ENCODE data around the gene SCLY.

Gene SCLY

GRCh38 chr2:238025741-238026360, 35.0 kb upstream of the SCLY start:
- Histone ChIP-seq H3F3A (ENCODE audit: low read depth) (no peaks in the 10 kb centered on the region), H3K36me3 (ENCODE audit: insufficient read depth, low read length) (peaks cover 42% of the 10 kb centered on the region; the same call in 1 of the 2 replicates), H3K9me3 (ENCODE audit: insufficient read depth, low read depth, low read length) (no peaks in the 10 kb centered on the region), H3K9me2 (replicated peaks; ENCODE audit: low read depth, low read length) (no peaks in the 10 kb centered on the region), H3K4me2 (ENCODE audit: low read depth, low read length, poor library complexity, severe bottlenecking) (no peak overlapping the region), H3K79me2 (ENCODE audit: insufficient read depth, low read length) (peaks cover 12% of the 10 kb centered on the region), H3K9ac (ENCODE audit: low read depth, low read length, poor library complexity, severe bottlenecking) (no peak overlapping the region), H3K4me3 (ENCODE audit: low read length, poor library complexity, severe bottlenecking) (no peak overlapping the region), H2AFZ (ENCODE audit: low read length) (no peak overlapping the region), H3K27me3 (ENCODE audit: insufficient read depth, low read length, poor library complexity, severe bottlenecking) (no peaks in the 10 kb centered on the region), H4K20me1 (ENCODE audit: insufficient read depth, low read length, poor library complexity, severe bottlenecking) (no peaks in the 10 kb centered on the region), H3K4me1 (ENCODE audit: insufficient read depth, low read length, poor library complexity, severe bottlenecking) (no peaks in the 10 kb centered on the region)
- TF ChIP-seq EZH2phosphoT487 (IDR thresholded peaks at IDR 0.05; ENCODE audit: borderline replicate concordance), result no peak
- TF ChIP-seq CTCF (conservative IDR thresholded peaks at IDR 0.05; ENCODE audit: low read length), result no peak

GRCh38 chr2:238027058-238027457, 33.7 kb upstream of the SCLY start:
- H4K20me1 ChIP-seq (ENCODE audit: insufficient read depth, low read length, poor library complexity, severe bottlenecking), result no peaks in the 10 kb centered on the region
- H3K79me2 ChIP-seq (ENCODE audit: insufficient read depth, low read length), result peaks cover 9% of the 10 kb centered on the region
- no peaks in the 10 kb centered on the region for H3K9me3 ChIP-seq (ENCODE audit: insufficient read depth, low read depth, low read length)
- H3F3A ChIP-seq (ENCODE audit: low read depth), result no peaks in the 10 kb centered on the region
- H3K36me3 ChIP-seq (ENCODE audit: insufficient read depth, low read length), result peaks cover 45% of the 10 kb centered on the region; the same call in 1 of the 2 replicates
- H2AFZ ChIP-seq (ENCODE audit: low read length), result no peak overlapping the region
- no peaks in the 10 kb centered on the region for H3K27me3 ChIP-seq (ENCODE audit: insufficient read depth, low read length, poor library complexity, severe bottlenecking)
- no peaks in the 10 kb centered on the region for H3K9me2 ChIP-seq (replicated peaks; ENCODE audit: low read depth, low read length)
- H3K9ac ChIP-seq (ENCODE audit: low read depth, low read length, poor library complexity, severe bottlenecking), result no peak overlapping the region
- H3K4me2 ChIP-seq (ENCODE audit: low read depth, low read length, poor library complexity, severe bottlenecking), result no peak overlapping the region
- H3K4me1 ChIP-seq (ENCODE audit: insufficient read depth, low read length, poor library complexity, severe bottlenecking), result no peaks in the 10 kb centered on the region
- no peak overlapping the region for H3K4me3 ChIP-seq (ENCODE audit: low read length, poor library complexity, severe bottlenecking)
- TF ChIP-seq CTCF (conservative IDR thresholded peaks at IDR 0.05; ENCODE audit: low read length) (no peak), EZH2phosphoT487 (IDR thresholded peaks at IDR 0.05; ENCODE audit: borderline replicate concordance) (no peak)

- Histone ChIP-seq H3K9me3 (ENCODE audit: insufficient read depth, low read depth, low read length) (no peaks in the 10 kb centered on the region), H3K79me2 (ENCODE audit: insufficient read depth, low read length) (peaks cover 7% of the 10 kb centered on the region; the same call in 1 of the 2 replicates), H3K9ac (ENCODE audit: low read depth, low read length, poor library complexity, severe bottlenecking) (no peak overlapping the region), H3K4me2 (ENCODE audit: low read depth, low read length, poor library complexity, severe bottlenecking) (no peak overlapping the region), H3K36me3 (ENCODE audit: insufficient read depth, low read length) (peaks cover 52% of the 10 kb centered on the region; the same call in 1 of the 2 replicates), H3K4me1 (ENCODE audit: insufficient read depth, low read length, poor library complexity, severe bottlenecking) (no peaks in the 10 kb centered on the region), H3K4me3 (ENCODE audit: low read length, poor library complexity, severe bottlenecking) (no peak overlapping the region), H4K20me1 (ENCODE audit: insufficient read depth, low read length, poor library complexity, severe bottlenecking) (no peaks in the 10 kb centered on the region), H3K27me3 (ENCODE audit: insufficient read depth, low read length, poor library complexity, severe bottlenecking) (no peaks in the 10 kb centered on the region), H3F3A (ENCODE audit: low read depth) (no peaks in the 10 kb centered on the region), H3K9me2 (replicated peaks; ENCODE audit: low read depth, low read length) (no peaks in the 10 kb centered on the region), H2AFZ (ENCODE audit: low read length) (no peak overlapping the region)
- no peak for TF ChIP-seq CTCF (conservative IDR thresholded peaks at IDR 0.05; ENCODE audit: low read length)
- TF ChIP-seq EZH2phosphoT487 (IDR thresholded peaks at IDR 0.05; ENCODE audit: borderline replicate concordance), result no peak
Observed at GRCh38 chr2:238027591-238028415, 33.0 kb upstream of the SCLY start.
